GM19328 (cell line): Measurements from ENCODE around the gene NOL12.

Experiments
- ATAC-seq: cut with Tn5 transposase; IDR thresholded peaks from one replicate; pipeline ENCODE4 v1.9.1; 2021; ENCODE audit warnings: mild to moderate bottlenecking, moderate library complexity; ENCODE audit not compliant: unreplicated experiment

NOL12 gene

GRCh38 chr22:37659066-37659896 is 26.9 kb upstream of the NOL12 start:
- peak; percentile 3 for ATAC-seq

DNA sequence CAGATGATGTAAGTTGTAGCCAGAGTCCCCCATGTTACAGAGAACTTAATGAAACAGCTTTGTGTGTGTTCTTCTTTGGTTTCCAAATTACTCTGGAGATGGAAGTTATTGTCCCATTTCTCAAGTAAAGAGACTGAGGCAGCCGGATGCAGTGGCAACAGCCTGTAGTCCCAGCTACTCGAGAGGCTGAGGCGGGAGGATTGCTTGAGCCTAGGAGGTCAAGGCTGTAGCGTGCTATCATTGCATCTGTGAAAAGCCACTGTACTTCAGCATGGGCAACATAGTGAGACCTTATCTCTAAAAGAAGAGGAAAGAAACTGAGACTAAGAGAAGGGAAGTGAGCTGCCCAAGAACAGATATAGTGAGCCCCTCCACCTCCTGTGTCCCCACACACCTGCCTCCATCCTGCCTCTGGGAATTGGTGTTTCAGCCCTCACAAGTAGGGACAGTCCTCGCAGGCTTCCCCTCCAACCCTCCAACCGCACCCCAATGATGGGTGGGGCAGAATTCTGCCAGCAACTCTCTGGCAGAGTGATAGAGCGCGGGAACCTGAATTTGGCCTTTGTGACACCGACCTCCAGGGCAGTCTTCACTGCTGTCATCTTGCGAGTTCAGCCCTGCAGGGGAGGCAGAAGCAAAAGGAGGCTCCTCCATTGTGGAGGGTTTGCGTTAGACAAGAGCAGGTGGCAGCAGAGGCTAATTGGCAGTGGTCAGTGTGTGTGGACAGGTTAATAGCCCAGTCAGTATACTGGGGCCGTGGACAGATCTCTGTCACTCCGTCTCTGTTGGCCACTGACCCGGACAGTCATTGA is 26.0 kb upstream of the NOL12 start:
- no peak for ATAC-seq

DNA sequence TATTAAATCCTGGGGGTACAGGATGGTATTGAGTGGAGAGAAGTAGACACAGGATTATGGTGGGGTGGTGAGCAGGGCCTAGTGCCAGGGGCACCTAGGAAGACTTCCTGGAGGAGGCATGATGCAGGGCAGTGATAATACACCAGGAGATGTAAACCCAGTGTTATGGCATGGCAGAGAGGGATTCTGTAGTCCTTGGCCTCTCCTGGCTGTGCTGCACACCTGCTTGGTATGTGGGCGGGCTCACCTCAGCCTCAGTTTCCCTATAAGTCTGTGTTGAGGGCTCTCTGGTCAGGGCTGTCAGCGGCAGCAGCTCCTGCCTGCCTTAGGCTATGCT is 25.5 kb upstream of the NOL12 start:
- no peak for ATAC-seq

DNA sequence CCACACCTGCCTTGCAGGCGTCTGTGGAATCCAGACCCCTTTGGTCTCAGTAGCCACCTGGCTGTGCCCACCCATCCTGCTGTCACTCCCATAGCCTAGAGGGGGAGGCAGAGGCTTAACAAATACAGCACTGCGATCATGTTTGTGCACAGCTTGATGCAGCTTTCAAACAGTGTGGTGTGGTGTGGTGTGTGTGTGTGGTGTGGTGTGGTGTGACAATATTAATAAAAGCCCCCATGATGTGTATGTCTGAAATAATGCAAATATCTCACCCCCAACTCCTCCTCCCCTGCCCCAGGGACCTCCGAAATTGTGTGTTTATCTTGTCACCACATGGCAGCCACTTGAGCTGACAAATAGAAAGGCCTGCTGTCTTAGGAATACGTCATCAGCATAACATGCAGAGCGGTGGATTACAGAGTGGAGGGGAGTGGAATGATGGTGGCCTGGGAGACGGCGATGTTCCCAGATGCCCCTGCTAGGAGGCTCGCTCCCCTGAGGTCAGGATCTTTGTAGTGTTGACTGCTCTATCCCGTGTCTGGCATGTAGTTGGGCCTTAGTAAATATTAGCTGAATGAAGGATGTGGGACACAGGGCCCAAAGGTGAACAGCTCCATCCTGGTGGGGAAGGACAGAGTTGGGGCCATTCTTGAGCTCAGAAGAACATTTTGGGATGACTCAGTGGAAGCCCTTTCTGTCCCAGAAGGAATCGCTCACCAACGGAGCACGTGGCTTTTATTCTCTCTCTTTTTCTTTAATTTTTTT is 24.8 kb upstream of the NOL12 start:
- no peak for ATAC-seq

DNA sequence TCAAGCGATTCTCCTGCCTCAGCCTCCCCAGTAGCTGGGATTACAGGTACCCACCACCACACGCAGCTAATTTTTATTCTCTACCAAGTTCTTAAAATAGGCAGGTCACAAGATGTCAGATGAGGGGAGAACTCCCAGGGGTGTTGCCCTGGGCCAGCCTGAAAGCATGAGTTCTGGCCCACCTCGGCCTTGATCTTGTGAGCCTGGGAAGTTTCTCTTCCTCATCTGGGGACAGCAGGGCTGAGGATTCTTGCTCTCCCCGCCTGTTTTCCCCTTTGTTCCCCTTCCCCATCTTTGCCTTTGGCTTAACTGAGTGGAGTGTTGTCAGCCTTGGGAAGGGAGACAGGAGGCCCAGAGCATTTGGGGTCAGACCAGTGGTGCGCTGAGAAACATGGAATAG is 24.1 kb upstream of the NOL12 start:
- no peak for ATAC-seq

- no peak for ATAC-seq
Measured at GRCh38 chr22:37663521-37664140, 22.5 kb upstream of the NOL12 start.

- no peak for ATAC-seq
Measured at GRCh38 chr22:37664249-37665101, 21.7 kb upstream of the NOL12 start.

DNA sequence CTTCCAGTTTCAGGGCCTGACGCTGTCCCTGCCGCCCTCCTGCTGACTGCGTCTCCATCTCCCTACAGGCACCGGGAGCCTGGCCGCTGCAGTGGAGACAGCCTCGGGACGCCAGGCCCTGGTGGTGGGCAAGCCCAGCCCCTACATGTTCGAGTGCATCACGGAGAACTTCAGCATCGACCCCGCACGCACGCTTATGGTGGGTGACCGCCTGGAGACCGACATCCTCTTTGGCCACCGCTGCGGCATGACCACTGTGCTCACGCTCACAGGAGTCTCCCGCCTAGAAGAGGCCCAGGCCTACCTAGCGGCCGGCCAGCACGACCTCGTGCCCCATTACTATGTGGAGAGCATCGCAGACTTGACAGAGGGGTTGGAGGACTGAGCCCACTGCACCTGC is 20.7 kb upstream of the NOL12 start:
- ATAC-seq = no peak

DNA sequence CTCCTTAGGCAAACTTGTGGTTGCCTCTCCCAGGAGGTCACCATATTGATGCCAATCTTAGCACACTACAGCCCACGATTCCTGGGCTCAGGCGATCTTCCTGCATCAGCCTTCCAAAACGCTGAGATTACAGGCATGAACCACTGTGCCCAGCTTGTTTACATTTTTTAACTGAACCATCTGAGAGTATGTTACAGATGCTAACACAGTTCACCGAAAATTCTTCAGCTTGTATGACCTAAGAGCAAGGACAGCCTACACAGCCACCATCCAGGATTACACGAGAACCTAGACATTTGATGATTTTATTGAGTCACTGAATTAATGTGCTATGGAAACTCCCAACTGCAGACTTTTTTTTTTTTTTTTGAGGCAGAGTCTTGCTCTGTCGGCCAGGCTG is 16.6 kb upstream of the NOL12 start:
- ATAC-seq = no peak

GRCh38 chr22:37672206-37672919 is 13.8 kb upstream of the NOL12 start:
- ATAC-seq = no peak

- ATAC-seq = no peak
Measured at GRCh38 chr22:37672920-37673455, 13.2 kb upstream of the NOL12 start.

DNA sequence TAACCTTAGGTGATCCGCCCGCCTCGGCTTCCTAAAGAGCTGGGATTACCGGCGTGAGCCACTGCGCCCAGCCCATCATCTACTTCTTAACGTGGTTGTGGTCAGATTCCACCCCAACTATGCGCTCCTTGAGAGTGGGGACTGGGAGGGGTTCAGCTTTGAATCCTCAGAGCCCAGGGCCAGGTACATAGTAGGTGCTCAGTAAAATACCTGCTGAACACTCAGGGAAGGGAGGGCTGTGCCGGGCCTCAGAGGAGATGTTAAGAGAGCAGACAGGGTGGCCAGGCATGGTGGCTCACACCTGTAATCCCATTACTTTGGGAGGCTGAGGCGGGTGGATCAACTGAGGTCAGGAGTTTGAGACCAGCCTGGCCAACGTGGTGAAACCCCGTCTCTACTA is 11.9 kb upstream of the NOL12 start:
- ATAC-seq = no peak

- no peak for ATAC-seq
Measured at GRCh38 chr22:37674951-37675929, 10.9 kb upstream of the NOL12 start, which contains the start of gene LGALS1. TSS of gene LGALS1 (plus strand) at chr22:37675636. CDS start at chr22:37675703, 67 bp downstream.

DNA sequence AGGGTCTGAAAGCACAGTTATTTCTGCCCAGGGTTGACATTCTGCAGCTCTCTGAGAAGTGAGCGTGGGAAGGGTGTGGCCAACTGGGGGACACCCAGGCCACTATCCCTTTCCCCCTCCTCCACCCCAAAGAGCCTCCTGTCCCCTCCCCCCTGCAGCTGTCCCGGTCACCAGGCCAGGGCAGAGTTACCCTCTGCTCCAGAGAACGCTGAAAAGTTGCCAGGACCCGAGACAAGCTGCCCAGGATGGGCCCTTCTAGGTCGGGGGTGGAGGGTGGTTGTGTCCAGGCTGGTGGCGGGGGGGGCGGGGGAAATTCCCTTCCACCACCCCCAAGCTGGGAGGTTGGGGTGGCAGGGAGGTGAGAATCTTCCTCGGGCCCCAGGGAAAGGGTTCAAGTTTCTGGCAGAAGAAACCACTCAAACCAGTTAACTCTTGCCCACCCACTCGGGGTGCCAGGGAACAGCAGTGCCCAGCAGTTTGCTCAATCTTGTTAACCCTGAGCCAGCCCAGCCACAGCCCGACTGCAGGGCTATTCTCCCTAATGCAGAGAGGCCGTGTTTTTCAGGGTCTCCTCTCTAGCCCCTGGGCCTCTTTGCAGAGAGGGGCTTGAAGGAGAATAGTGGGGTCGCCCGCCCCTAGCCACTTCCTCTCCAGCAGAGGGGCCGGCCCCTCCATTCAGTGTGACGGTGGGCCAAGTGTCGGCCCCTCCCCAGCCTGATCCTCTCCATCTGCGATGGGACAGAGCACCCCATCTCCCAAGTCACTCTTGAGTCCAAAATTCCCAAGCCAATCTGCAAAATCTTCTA is 10.0 kb upstream of the NOL12 start:
- ATAC-seq = no peak

GRCh38 chr22:37676736-37677492 is 9.2 kb upstream of the NOL12 start:
- peak; percentile 60 for ATAC-seq

- ATAC-seq = peak; percentile 13
Measured at GRCh38 chr22:37677493-37677974, 8.6 kb upstream of the NOL12 start.
